MM.1S (cell line): ENCODE data around the gene LDLRAP1.

ENCODE experiments used
- DNase-seq: peaks from one replicate; pipeline ENCODE4 v3.0.0-alpha.2; 2015
- H2AFZ ChIP-seq: fragments of 300-600 bp; sonication (generic); 2 replicates; pipeline ENCODE4 v1.6.0; 2016; ENCODE audit warnings: antibody characterized with exemption, low read length
- H3F3A ChIP-seq: fragments of 300-600 bp; sonication (generic); 2 replicates; pipeline ENCODE4 v1.6.1; 2016; ENCODE audit warnings: mild to moderate bottlenecking, antibody characterized with exemption, low read length, moderate library complexity, mixed read lengths; ENCODE audit not compliant: insufficient read depth
- H3K27ac ChIP-seq: fragments of 300-600 bp; sonication (generic); 2 replicates; pipeline ENCODE4 v1.5.1; 2016; ENCODE audit warnings: mild to moderate bottlenecking, low read length
- H3K27me3 ChIP-seq: fragments of 300-600 bp; sonication (generic); replicated peaks from 2 replicates; pipeline ENCODE4 v1.6.0; 2016; ENCODE audit warnings: low read length; ENCODE audit not compliant: insufficient read depth
- H3K36me3 ChIP-seq: fragments of 300-600 bp; sonication (generic); replicated peaks from 2 replicates; pipeline ENCODE4 v1.6.1; 2016; ENCODE audit warnings: mild to moderate bottlenecking, low read length, mixed read lengths; ENCODE audit not compliant: insufficient read depth
- H3K4me1 ChIP-seq: fragments of 300-600 bp; sonication (generic); 2 replicates; pipeline ENCODE4 v1.6.1; 2016; ENCODE audit warnings: low read length, mixed read lengths
- H3K4me2 ChIP-seq: fragments of 300-600 bp; sonication (generic); 2 replicates; pipeline ENCODE4 v1.6.0; 2016; ENCODE audit warnings: low read depth, low read length
- H3K4me3 ChIP-seq: fragments of 300-600 bp; sonication (generic); 2 replicates; pipeline ENCODE4 v1.5.1; 2016; ENCODE audit warnings: low read length, mixed read lengths
- H3K79me2 ChIP-seq: fragments of 300-600 bp; sonication (generic); 2 replicates; pipeline ENCODE4 v1.6.1; 2016; ENCODE audit warnings: mixed run types, low read length, mixed read lengths
- H3K9ac ChIP-seq: fragments of 300-600 bp; sonication (generic); 2 replicates; pipeline ENCODE4 v1.6.1; 2016; ENCODE audit warnings: low read length, mixed read lengths
- H3K9me2 ChIP-seq: fragments of 300-600 bp; sonication (generic); replicated peaks from 2 replicates; pipeline ENCODE4 v1.6.1; 2016; ENCODE audit warnings: mild to moderate bottlenecking, low read length, mixed read lengths; ENCODE audit not compliant: insufficient read depth
- H3K9me3 ChIP-seq: fragments of 300-600 bp; sonication (generic); replicated peaks from 2 replicates; pipeline ENCODE4 v1.6.1; 2016; ENCODE audit warnings: mild to moderate bottlenecking, low read length, mixed read lengths; ENCODE audit not compliant: insufficient read depth
- H4K20me1 ChIP-seq: fragments of 300-600 bp; sonication (generic); 2 replicates; pipeline ENCODE4 v1.6.1; 2016; ENCODE audit warnings: mild to moderate bottlenecking, low read length, moderate library complexity, mixed read lengths; ENCODE audit not compliant: insufficient read depth
- EZH2 ChIP-seq: fragments of 300-600 bp; sonication (generic); optimal IDR thresholded peaks from 2 replicates; pipeline ENCODE3; 2017; ENCODE audit warnings: low read depth, mild to moderate bottlenecking, antibody characterized with exemption, low read length, mixed read lengths
- EZH2phosphoT487 ChIP-seq: fragments of 300-600 bp; sonication (generic); IDR thresholded peaks from 2 replicates; pipeline ENCODE4 v1.6.1; 2018; ENCODE audit warnings: antibody characterized with exemption, low read length
- TF ChIP-seq, protein P1 (sequence below): fragments of 300-600 bp; sonication (generic); IDR thresholded peaks from 2 replicates; pipeline ENCODE4 v1.5.1; 2016; ENCODE audit warnings: antibody characterized with exemption, low read length, mixed read lengths

LDLRAP1 gene

GRCh38 chr1:25527946-25528595 lies 15.3 kb upstream of the LDLRAP1 start:
- Histone ChIP-seq H3K36me3 (no peaks in the 10 kb centered on the region), H2AFZ (no peak overlapping the region), H3K4me2 (no peak overlapping the region), H3F3A (no peaks in the 10 kb centered on the region), H3K9ac (no peak overlapping the region), H3K9me2 (no peaks in the 10 kb centered on the region), H3K27ac (no peak overlapping the region), H3K4me1 (peaks cover 8% of the 10 kb centered on the region), H3K79me2 (no peaks in the 10 kb centered on the region), H3K4me3 (no peak overlapping the region), H3K27me3 (no peaks in the 10 kb centered on the region), H3K9me3 (no peaks in the 10 kb centered on the region), H4K20me1 (no peaks in the 10 kb centered on the region)
- TF ChIP-seq EZH2phosphoT487 (no peak), EZH2 (no peak)
- TF ChIP-seq, protein P1, sequence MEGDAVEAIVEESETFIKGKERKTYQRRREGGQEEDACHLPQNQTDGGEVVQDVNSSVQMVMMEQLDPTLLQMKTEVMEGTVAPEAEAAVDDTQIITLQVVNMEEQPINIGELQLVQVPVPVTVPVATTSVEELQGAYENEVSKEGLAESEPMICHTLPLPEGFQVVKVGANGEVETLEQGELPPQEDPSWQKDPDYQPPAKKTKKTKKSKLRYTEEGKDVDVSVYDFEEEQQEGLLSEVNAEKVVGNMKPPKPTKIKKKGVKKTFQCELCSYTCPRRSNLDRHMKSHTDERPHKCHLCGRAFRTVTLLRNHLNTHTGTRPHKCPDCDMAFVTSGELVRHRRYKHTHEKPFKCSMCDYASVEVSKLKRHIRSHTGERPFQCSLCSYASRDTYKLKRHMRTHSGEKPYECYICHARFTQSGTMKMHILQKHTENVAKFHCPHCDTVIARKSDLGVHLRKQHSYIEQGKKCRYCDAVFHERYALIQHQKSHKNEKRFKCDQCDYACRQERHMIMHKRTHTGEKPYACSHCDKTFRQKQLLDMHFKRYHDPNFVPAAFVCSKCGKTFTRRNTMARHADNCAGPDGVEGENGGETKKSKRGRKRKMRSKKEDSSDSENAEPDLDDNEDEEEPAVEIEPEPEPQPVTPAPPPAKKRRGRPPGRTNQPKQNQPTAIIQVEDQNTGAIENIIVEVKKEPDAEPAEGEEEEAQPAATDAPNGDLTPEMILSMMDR, result no peak
- no peak for DNase-seq

- no peaks in the 10 kb centered on the region for H3K9me2 ChIP-seq
- H3K79me2 ChIP-seq, result no peaks in the 10 kb centered on the region
- no peak overlapping the region for H2AFZ ChIP-seq
- no peaks in the 10 kb centered on the region for H3K27me3 ChIP-seq
- H3K9me3 ChIP-seq, result no peaks in the 10 kb centered on the region
- H3K4me1 ChIP-seq, result peaks cover 8% of the 10 kb centered on the region
- H4K20me1 ChIP-seq, result no peaks in the 10 kb centered on the region
- H3K4me3 ChIP-seq, result no peak overlapping the region
- no peak overlapping the region for H3K9ac ChIP-seq
- H3F3A ChIP-seq, result no peaks in the 10 kb centered on the region
- H3K4me2 ChIP-seq, result no peak overlapping the region
- no peak overlapping the region for H3K27ac ChIP-seq
- TF ChIP-seq, protein P1, result no peak
- TF ChIP-seq EZH2 (no peak), EZH2phosphoT487 (no peak)
- no peak for DNase-seq
- H3K36me3 ChIP-seq, result no peaks in the 10 kb centered on the region
These were observed 14.4 kb upstream of the LDLRAP1 start for GRCh38 chr1:25528881-25529517.

DNA sequence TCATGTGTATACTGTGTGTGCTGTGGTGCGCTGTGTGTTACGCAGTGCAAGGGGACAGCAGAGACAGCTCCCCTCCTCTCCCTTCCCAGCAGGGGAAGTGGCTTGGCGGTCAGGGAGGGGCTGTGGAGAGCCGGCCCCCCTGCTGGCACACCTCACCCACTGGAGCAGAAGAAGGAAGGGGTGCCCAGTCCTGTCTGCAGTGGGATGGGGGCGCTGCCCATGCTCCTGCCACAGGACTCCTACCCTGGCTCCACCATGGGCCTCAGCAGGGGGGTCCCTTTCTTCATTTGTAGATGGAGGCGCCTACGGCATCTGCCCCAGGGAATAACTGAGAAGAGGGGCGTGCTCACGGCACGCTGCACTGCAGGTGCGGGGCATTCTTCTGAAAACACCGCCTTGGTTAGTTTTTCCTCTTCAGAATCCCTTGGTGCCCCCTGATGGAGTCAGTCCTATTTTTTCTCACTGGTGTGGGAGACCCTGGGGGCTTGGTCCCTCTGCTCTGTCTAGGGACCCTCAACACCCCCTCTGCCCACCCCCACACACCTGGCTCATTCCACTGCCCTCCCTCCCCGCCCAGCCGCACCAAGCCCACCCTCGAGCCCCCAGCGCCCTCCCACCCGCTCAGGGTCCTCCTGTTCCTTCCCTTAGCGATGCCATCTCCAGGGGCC lies 13.8 kb upstream of the LDLRAP1 start:
- no peaks in the 10 kb centered on the region for H3K27me3 ChIP-seq
- peaks cover 8% of the 10 kb centered on the region for H3K4me1 ChIP-seq
- no peak overlapping the region for H2AFZ ChIP-seq
- no peaks in the 10 kb centered on the region for H3K36me3 ChIP-seq
- no peaks in the 10 kb centered on the region for H3K9me2 ChIP-seq
- H3K79me2 ChIP-seq, result no peaks in the 10 kb centered on the region
- H3F3A ChIP-seq, result no peaks in the 10 kb centered on the region
- H3K4me3 ChIP-seq, result no peak overlapping the region
- H3K9me3 ChIP-seq, result no peaks in the 10 kb centered on the region
- no peaks in the 10 kb centered on the region for H4K20me1 ChIP-seq
- DNase-seq, result no peak
- no peak overlapping the region for H3K27ac ChIP-seq
- H3K4me2 ChIP-seq, result no peak overlapping the region
- H3K9ac ChIP-seq, result no peak overlapping the region
- TF ChIP-seq, protein P1, result no peak
- TF ChIP-seq EZH2phosphoT487 (no peak), EZH2 (no peak)
